SK-N-SH treated with all-trans-retinoic acid at 6 μM for 48 hours (cell line): ENCODE results near the gene EBLN2.

ENCODE experiments used
- ATAC-seq: fragments of 200-7000 bp; cut with Tn5 transposase; 3 replicates; pipeline ENCODE4 v1.9.1; 2020; ENCODE audit warnings: mild to moderate bottlenecking, moderate library complexity
- ARNTL ChIP-seq: fragments of 450-650 bp; formaldehyde crosslinking; IDR thresholded peaks from 2 replicates; pipeline ENCODE4 v1.5.0; 2020; ENCODE audit warnings: low read depth, mild to moderate bottlenecking, moderate library complexity, borderline replicate concordance
- BACH2 ChIP-seq: fragments of 250-450 bp; sonication (Bioruptor Pico); IDR thresholded peaks from 2 replicates; pipeline ENCODE4 v1.9.0; 2021; ENCODE audit warnings: mild to moderate bottlenecking, borderline replicate concordance
- CREB5 ChIP-seq: fragments of 250-450 bp; sonication (Bioruptor Pico); IDR thresholded peaks from 2 replicates; pipeline ENCODE4 v1.5.1; 2020; ENCODE audit warnings: low read depth, mild to moderate bottlenecking, moderate library complexity
- CSDC2 ChIP-seq: fragments of 250-450 bp; sonication (Bioruptor Pico); IDR thresholded peaks from 2 replicates; pipeline ENCODE4 v1.5.0; 2020; ENCODE audit warnings: mild to moderate bottlenecking, moderate library complexity
- CSRNP3 ChIP-seq: fragments of 250-450 bp; sonication (Bioruptor Pico); IDR thresholded peaks from 2 replicates; pipeline ENCODE4 v1.5.1; 2021; ENCODE audit warnings: mild to moderate bottlenecking, moderate library complexity
- ESRRG ChIP-seq: fragments of 250-450 bp; sonication (Bioruptor Pico); IDR thresholded peaks from 2 replicates; pipeline ENCODE4 v1.6.1; 2021; ENCODE audit warnings: mild to moderate bottlenecking
- GLIS3 ChIP-seq: fragments of 250-450 bp; sonication (Bioruptor Pico); IDR thresholded peaks from 2 replicates; pipeline ENCODE4 v1.5.0; 2020; ENCODE audit warnings: mild to moderate bottlenecking, moderate library complexity
- OSR1 ChIP-seq: fragments of 250-450 bp; sonication (Bioruptor Pico); IDR thresholded peaks from 2 replicates; pipeline ENCODE4 v1.8.0; 2022; ENCODE audit warnings: moderate library complexity, mild to moderate bottlenecking, inconsistent platforms
- POU6F1 ChIP-seq: fragments of 250-450 bp; sonication (Bioruptor Pico); IDR thresholded peaks from 2 replicates; pipeline ENCODE4 v1.8.0; 2021; ENCODE audit warnings: low read depth, mild to moderate bottlenecking, moderate library complexity, borderline replicate concordance
- PPARA ChIP-seq: fragments of 250-450 bp; sonication (Bioruptor Pico); IDR thresholded peaks from 2 replicates; pipeline ENCODE4 v1.5.0; 2020; ENCODE audit warnings: mild to moderate bottlenecking, borderline replicate concordance
- RARB ChIP-seq: fragments of 250-450 bp; sonication (Bioruptor Pico); IDR thresholded peaks from 2 replicates; pipeline ENCODE4 v1.8.0; 2021; ENCODE audit warnings: mild to moderate bottlenecking, moderate library complexity
- SNAI2 ChIP-seq: fragments of 250-450 bp; sonication (Bioruptor Pico); IDR thresholded peaks from 2 replicates; pipeline ENCODE4 v1.5.0; 2020; ENCODE audit warnings: mild to moderate bottlenecking, moderate library complexity
- TCF4 ChIP-seq: fragments of 250-450 bp; sonication (Bioruptor Pico); IDR thresholded peaks from 2 replicates; pipeline ENCODE4 v1.8.0; 2021; ENCODE audit warnings: mild to moderate bottlenecking, moderate library complexity, borderline replicate concordance
- TOX ChIP-seq: fragments of 250-450 bp; sonication (Bioruptor Pico); IDR thresholded peaks from 2 replicates; pipeline ENCODE4 v1.8.0; 2021; ENCODE audit warnings: mild to moderate bottlenecking, moderate library complexity, borderline replicate concordance
- TSHZ2 ChIP-seq: fragments of 250-450 bp; sonication (Bioruptor Pico); IDR thresholded peaks from 2 replicates; pipeline ENCODE4 v1.5.0; 2020; ENCODE audit warnings: mild to moderate bottlenecking, moderate library complexity
- ZFP3 ChIP-seq: fragments of 250-450 bp; sonication (Bioruptor Pico); IDR thresholded peaks from 2 replicates; pipeline ENCODE4 v1.5.0; 2020; ENCODE audit warnings: mild to moderate bottlenecking, moderate library complexity
- ZNF565 ChIP-seq: fragments of 450-650 bp; formaldehyde crosslinking; conservative IDR thresholded peaks from 2 replicates; pipeline ENCODE4 v1.5.0; 2020; ENCODE audit warnings: low read depth, mild to moderate bottlenecking, moderate library complexity
- ZNF70 ChIP-seq: fragments of 450-650 bp; formaldehyde crosslinking; IDR thresholded peaks from 2 replicates; pipeline ENCODE4 v1.5.0; 2020; ENCODE audit warnings: mild to moderate bottlenecking, moderate library complexity
- ZNF8 ChIP-seq: fragments of 450-650 bp; formaldehyde crosslinking; IDR thresholded peaks from 2 replicates; pipeline ENCODE4 v1.5.0; 2020; ENCODE audit warnings: mild to moderate bottlenecking, moderate library complexity

The EBLN2 gene

GRCh38 chr3:73100741-73101559 is 39.5 kb downstream of the EBLN2 start:
- peak; percentile 97 for ATAC-seq

GRCh38 chr3:73101881-73102280 is 40.4 kb downstream of the EBLN2 start:
- no peak for ATAC-seq
- TF ChIP-seq BACH2 (CRISPR knock-in tag) (no peak), CSDC2 (CRISPR knock-in tag) (no peak), ZNF8 (CRISPR knock-in tag) (no peak), OSR1 (CRISPR knock-in tag) (no peak), GLIS3 (no peak), POU6F1 (CRISPR knock-in tag) (no peak), TSHZ2 (CRISPR knock-in tag) (no peak), RARB (CRISPR knock-in tag) (no peak), TOX (CRISPR knock-in tag) (no peak), CSRNP3 (CRISPR knock-in tag) (no peak), ARNTL (CRISPR knock-in tag) (no peak), TCF4 (CRISPR knock-in tag) (no peak), PPARA (CRISPR knock-in tag) (no peak), CREB5 (CRISPR knock-in tag) (no peak)
- TF ChIP-seq, all 23 proteins: peak for 0

More at GRCh38 chr3:73100741-73101559, 39.5 kb downstream of the EBLN2 start:
- no peak for TF ChIP-seq SNAI2 (CRISPR knock-in tag)
- peak; percentile 94 for TF ChIP-seq ZFP3 (CRISPR knock-in tag)

- no peak for TF ChIP-seq ZFP3 (CRISPR knock-in tag)
- TF ChIP-seq, all 23 proteins: peak for 0
- ATAC-seq, result no peak
Measured at GRCh38 chr3:73107215-73107614, 45.8 kb downstream of the EBLN2 start.

- no peak for ATAC-seq
- TF ChIP-seq ZNF565 (CRISPR knock-in tag) (no peak), ZNF70 (CRISPR knock-in tag) (no peak), GLIS3 (no peak), PPARA (CRISPR knock-in tag) (no peak), TSHZ2 (CRISPR knock-in tag) (no peak), ZNF8 (CRISPR knock-in tag) (no peak), BACH2 (CRISPR knock-in tag) (no peak), POU6F1 (CRISPR knock-in tag) (no peak), SNAI2 (CRISPR knock-in tag) (no peak), ESRRG (CRISPR knock-in tag) (no peak), ZFP3 (CRISPR knock-in tag) (no peak), CREB5 (CRISPR knock-in tag) (no peak)
Measured at GRCh38 chr3:73107676-73108187, 46.3 kb downstream of the EBLN2 start.
